K562 (cell line): Measurements from ENCODE around the gene CGB3. TPM values are rescaled to one million over a fixed set of nuclear protein-coding genes. Genes with fewer than 3 reads are reported as not detected.

Source experiments
- ATAC-seq: fragments of 200-7000 bp; cut with Tn5 transposase; 3 replicates; pipeline ENCODE4 v1.9.1; 2020; ENCODE audit warnings: moderate library complexity
- BruUV-seq: library from RNA; stranded (reverse); fragments of 400-500 nt; replicated peaks from 2 replicates; lab custom pipeline; 2021; lab: Mats Ljungman, UMichigan
- CTCF ChIA-PET: fragments of 300-600 bp; formaldehyde crosslinking; extraction: SDS; loops from one replicate; lab custom pipeline; 2021; ENCODE audit warnings: low intra/inter-chr PET ratio; lab: Yijun Ruan, JAX
- POLR2A ChIA-PET: fragments of 300-600, 350-650 bp; sonication (Branson Sonifier 250); formaldehyde crosslinking; extraction: SDS; loops from one replicate; lab custom pipeline; 2021; ENCODE audit warnings: antibody characterized with exemption, inconsistent platforms; lab: Yijun Ruan, JAX
- DNase-seq, 4 experiments: peaks; one replicate each; pipeline versions ENCODE4 v3.0.0 to v3.0.0-alpha.2; 2011 to 2018; ENCODE audit warnings: low spot score in 3 of 4, mixed read lengths in 3 of 4; ENCODE audit errors: extremely low read depth in 1 of 4
- FAIRE-seq: peaks from 2 replicates; lab custom pipeline; 2011; peaks lifted over from hg19 to GRCh38; lab: Jason Lieb, UNC
- H2AFZ ChIP-seq: 2 replicates; pipeline ENCODE4 v1.6.0; 2011; ENCODE audit warnings: low read depth, low read length, control low read depth, inconsistent platforms
- H3K27ac ChIP-seq: fragments of 200-600 bp; 3 replicates; pipeline ENCODE4 v1.8.0; 2011; ENCODE audit warnings: low read depth, mild to moderate bottlenecking, control low read depth, inconsistent platforms, low read length, moderate library complexity, mixed read lengths; ENCODE audit errors: extremely low read depth
- H3K27me3 ChIP-seq, 2 experiments: fragments of 300-600 bp in 1 of 2; 2 replicates in 1 of 2; 3 replicates in 1 of 2; pipeline versions ENCODE4 v1.6.0 to v1.8.0; 2011; ENCODE audit warnings: inconsistent platforms in 2 of 2, low read length in 2 of 2, mild to moderate bottlenecking in 1 of 2, mixed read lengths in 1 of 2, moderate library complexity in 1 of 2; ENCODE audit not compliant: control insufficient read depth in 2 of 2, insufficient read depth in 2 of 2
- H3K36me3 ChIP-seq: fragments of 300-600 bp; 3 replicates; pipeline ENCODE4 v1.8.0; 2011; ENCODE audit warnings: mild to moderate bottlenecking, low read length, inconsistent platforms; ENCODE audit not compliant: control insufficient read depth, insufficient read depth
- H3K4me1 ChIP-seq, 2 experiments: fragments of 200-600 bp in 1 of 2; replicated peaks in 1 of 2; 2 replicates in 1 of 2; 3 replicates in 1 of 2; pipeline versions ENCODE4 v1.5.1 to v1.8.0; 2011; ENCODE audit warnings: inconsistent platforms in 2 of 2, low read length in 2 of 2, mild to moderate bottlenecking in 1 of 2, mixed read lengths in 1 of 2, moderate library complexity in 1 of 2; ENCODE audit not compliant: control insufficient read depth in 2 of 2, insufficient read depth in 2 of 2
- H3K4me2 ChIP-seq: 2 replicates; pipeline ENCODE4 v1.6.1; 2011; ENCODE audit warnings: low read length, control low read depth, inconsistent platforms, mixed read lengths; ENCODE audit not compliant: insufficient read depth
- H3K4me3 ChIP-seq: fragments of 200-600 bp; sonication (generic), shearing (Covaris generic); 2 replicates; pipeline ENCODE4 v1.5.1; 2016; ENCODE audit warnings: control low read depth, inconsistent platforms
- H3K79me2 ChIP-seq: fragments of 200-600 bp; 3 replicates; pipeline ENCODE4 v1.8.0; 2011; ENCODE audit warnings: low read length, inconsistent platforms; ENCODE audit not compliant: control insufficient read depth, insufficient read depth
- H3K9ac ChIP-seq, 2 experiments: 2 replicates each; pipeline versions ENCODE4 v1.6.0 to v1.6.1; 2011; ENCODE audit warnings: low read depth in 2 of 2, low read length in 2 of 2, control low read depth in 1 of 2, inconsistent platforms in 1 of 2, mild to moderate bottlenecking in 1 of 2, mixed read lengths in 1 of 2; ENCODE audit not compliant: insufficient read depth in 1 of 2
- H3K9me1 ChIP-seq: one replicate; pipeline ENCODE4 v1.6.0; 2011; ENCODE audit warnings: inconsistent platforms, mild to moderate bottlenecking, low read length, moderate library complexity; ENCODE audit not compliant: control insufficient read depth, insufficient read depth
- H3K9me3 ChIP-seq: replicated peaks from 2 replicates; pipeline ENCODE4 v1.5.1; 2011; ENCODE audit warnings: low read depth, low read length, inconsistent platforms; ENCODE audit not compliant: control insufficient read depth, insufficient read depth
- H4K20me1 ChIP-seq: replicated peaks from 2 replicates; pipeline ENCODE4 v1.6.1; 2011; ENCODE audit warnings: low read length, inconsistent platforms, mixed read lengths; ENCODE audit not compliant: control insufficient read depth, insufficient read depth
- BRD9 ChIP-seq: fragments of 450-650 bp; IDR thresholded peaks from 2 replicates; pipeline ENCODE4 v1.6.1; 2018; ENCODE audit warnings: low read depth; ENCODE audit not compliant: partially characterized antibody
- CC2D1A ChIP-seq: fragments of 450-650 bp; IDR thresholded peaks from 2 replicates; pipeline ENCODE4 v1.6.1; 2017; ENCODE audit warnings: mild to moderate bottlenecking
- EGR1 ChIP-seq: fragments of 450-650 bp; conservative IDR thresholded peaks from 2 replicates; pipeline ENCODE4 v1.6.1; 2017; ENCODE audit warnings: mild to moderate bottlenecking
- MBD1 ChIP-seq: fragments of 250-450 bp; sonication (Bioruptor Pico); IDR thresholded peaks from 2 replicates; pipeline ENCODE4 v1.8.0; 2022; ENCODE audit warnings: inconsistent platforms
- NELFE ChIP-seq: IDR thresholded peaks from 2 replicates; pipeline ENCODE4 v1.6.1; 2011; ENCODE audit warnings: mild to moderate bottlenecking; ENCODE audit not compliant: insufficient read depth, insufficient read length
- SPI1 ChIP-seq: IDR thresholded peaks from 2 replicates; pipeline ENCODE4 v1.6.1; 2011; ENCODE audit warnings: low read depth, low read length, control low read depth, borderline replicate concordance
- WGBS: fragments of 100-300 bp; shearing (Covaris generic); methylation state at CpG from one replicate; pipeline ENCODE4 v1.1.6; 2016; ENCODE audit warnings: low coverage, mixed read lengths; ENCODE audit not compliant: insufficient coverage; ENCODE audit errors: missing lambda C conversion rate; 5-methylcytosine and 5-hydroxymethylcytosine counted together
- in situ Hi-C: fragments of 300-500 bp; cut with MboI; formaldehyde crosslinking; loops from 4 replicates; pipeline ENCODE4 v1.15.0; 2018; ENCODE audit warnings: inconsistent platforms, mixed read lengths
- intact Hi-C: fragments of 100-400 bp; cut with micrococcal nuclease; formaldehyde crosslinking; loops from 2 replicates; pipeline ENCODE4 v1.14.2; 2022
- polyA plus RNA-seq, 8 experiments: library from polyadenylated mRNA; depleted of rRNA in 4 of 8; stranded (reverse) in 5 of 8; unstranded in 3 of 8; fragments of >200 nt; fragmentation: Nextera tagmentation in 2 of 8; fragmentation: Illumina TruSeq in 1 of 8; extraction: Ambion mirVana in 2 of 8; extraction: Trizol in 1 of 8; gene quantifications; 2 replicates each; pipeline versions ENCODE4 v1.2.1 to v1.2.3, GENCODE V29; 2011 to 2014; ENCODE audit warnings: inconsistent platforms in 1 of 8, missing spikeins in 1 of 8
- total RNA-seq, 7 experiments: library from RNA; depleted of rRNA in 6 of 7; stranded (reverse); fragments of >200 nt in 6 of 7; fragmentation: Illumina TruSeq in 2 of 7; extraction: Trizol in 2 of 7; gene quantifications; 2 replicates each; pipeline versions ENCODE4 v1.2.1 to v1.2.3, GENCODE V29; 2011 to 2021; ENCODE audit warnings: low replicate concordance in 1 of 7
- TF ChIP-seq, protein P1 (sequence below): fragments of 450-650 bp; IDR thresholded peaks from 2 replicates; pipeline ENCODE4 v1.6.1; 2016; ENCODE audit warnings: mild to moderate bottlenecking, moderate library complexity

CGB3 gene
- total and polyA plus RNA-seq, 9 of the 15 experiments (the other 6 are each of a cell fraction or from before 2014, with no cell fraction given): not detected

DNA sequence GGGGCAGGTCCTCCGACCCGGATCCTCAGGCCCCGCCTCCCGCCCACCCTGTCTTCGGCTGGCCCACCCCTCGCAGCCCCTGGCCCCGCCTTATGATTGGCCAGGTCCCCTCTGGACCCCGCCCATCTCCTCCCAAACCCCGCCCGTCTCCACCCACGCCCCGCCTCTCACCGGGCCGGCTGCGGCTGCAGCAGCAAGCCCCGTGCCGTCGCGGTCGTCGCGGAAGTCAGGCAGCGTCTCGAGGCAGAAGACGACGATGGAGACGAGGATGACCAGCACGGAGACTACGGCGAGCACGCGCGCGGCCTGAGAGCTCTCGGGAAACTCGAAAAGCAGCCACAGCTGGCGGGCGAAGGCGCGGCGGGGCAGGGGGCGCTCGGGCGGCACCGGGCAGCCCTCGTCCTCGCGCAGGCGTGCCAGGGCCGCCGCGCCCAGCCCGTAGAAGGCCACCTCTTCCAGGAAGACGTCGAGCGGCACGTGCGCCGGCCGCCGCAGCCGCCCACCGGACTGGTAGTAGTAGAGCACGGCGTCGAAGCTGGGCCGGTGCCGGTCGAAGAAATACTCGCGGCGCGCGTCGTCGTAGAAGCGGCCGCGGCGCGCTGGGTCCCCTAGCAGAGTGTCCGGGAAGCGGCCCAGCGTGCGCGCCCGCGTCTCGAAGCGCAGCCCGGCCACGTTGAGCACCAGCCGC is 47.9 kb upstream of the CGB3 start:
- DNase-seq: peak; percentile 70 to 94 (median 87)
- Histone ChIP-seq H3K4me3 (no peak overlapping the region), H4K20me1 (no peaks in the 10 kb centered on the region), H3K9me1 (no peaks in the 10 kb centered on the region), H3K79me2 (no peaks in the 10 kb centered on the region), H3K27me3 (peaks cover 9 to 31% of the 10 kb centered on the region in 2 experiments; a peak in 4 of 5 replicates), H3K36me3 (no peaks in the 10 kb centered on the region), H3K4me2 (no peak overlapping the region), H3K27ac (no peak overlapping the region), H3K9ac (no peak overlapping the region; a peak in 1 of 4 replicates), H2AFZ (peak overlapping the region; percentile 80), H3K4me1 (peaks cover 9 to 32% of the 10 kb centered on the region in 2 experiments; a peak in 4 of 5 replicates), H3K9me3 (no peaks in the 10 kb centered on the region)
- in situ Hi-C loops (no loop called here), intact Hi-C loops (loop anchor here (5.0 kb wide), 1 partner anchor 285 kb away; no protein-coding TSS in a partner anchor)
- BruUV-seq: no TSS peak
- FAIRE-seq: peak; percentile 67
- ChIA-PET POLR2A (interaction anchor here (0.7 to 1.2 kb wide), 2 partner anchors 9 to 15 kb away, joined by 3 read pairs; no protein-coding TSS in a partner anchor), CTCF (no interaction called here)
- ATAC-seq: peak; percentile 76
- 45% methylated on average over 61 of the region's 93 CpGs for WGBS
- TF ChIP-seq BRD9 (no peak), NELFE (no peak), EGR1 (peak; percentile 78), CC2D1A (no peak), SPI1 (no peak), MBD1 (CRISPR knock-in tag) (peak; percentile 84; the same call in 1 of the 2 replicates)
- TF ChIP-seq, protein P1, sequence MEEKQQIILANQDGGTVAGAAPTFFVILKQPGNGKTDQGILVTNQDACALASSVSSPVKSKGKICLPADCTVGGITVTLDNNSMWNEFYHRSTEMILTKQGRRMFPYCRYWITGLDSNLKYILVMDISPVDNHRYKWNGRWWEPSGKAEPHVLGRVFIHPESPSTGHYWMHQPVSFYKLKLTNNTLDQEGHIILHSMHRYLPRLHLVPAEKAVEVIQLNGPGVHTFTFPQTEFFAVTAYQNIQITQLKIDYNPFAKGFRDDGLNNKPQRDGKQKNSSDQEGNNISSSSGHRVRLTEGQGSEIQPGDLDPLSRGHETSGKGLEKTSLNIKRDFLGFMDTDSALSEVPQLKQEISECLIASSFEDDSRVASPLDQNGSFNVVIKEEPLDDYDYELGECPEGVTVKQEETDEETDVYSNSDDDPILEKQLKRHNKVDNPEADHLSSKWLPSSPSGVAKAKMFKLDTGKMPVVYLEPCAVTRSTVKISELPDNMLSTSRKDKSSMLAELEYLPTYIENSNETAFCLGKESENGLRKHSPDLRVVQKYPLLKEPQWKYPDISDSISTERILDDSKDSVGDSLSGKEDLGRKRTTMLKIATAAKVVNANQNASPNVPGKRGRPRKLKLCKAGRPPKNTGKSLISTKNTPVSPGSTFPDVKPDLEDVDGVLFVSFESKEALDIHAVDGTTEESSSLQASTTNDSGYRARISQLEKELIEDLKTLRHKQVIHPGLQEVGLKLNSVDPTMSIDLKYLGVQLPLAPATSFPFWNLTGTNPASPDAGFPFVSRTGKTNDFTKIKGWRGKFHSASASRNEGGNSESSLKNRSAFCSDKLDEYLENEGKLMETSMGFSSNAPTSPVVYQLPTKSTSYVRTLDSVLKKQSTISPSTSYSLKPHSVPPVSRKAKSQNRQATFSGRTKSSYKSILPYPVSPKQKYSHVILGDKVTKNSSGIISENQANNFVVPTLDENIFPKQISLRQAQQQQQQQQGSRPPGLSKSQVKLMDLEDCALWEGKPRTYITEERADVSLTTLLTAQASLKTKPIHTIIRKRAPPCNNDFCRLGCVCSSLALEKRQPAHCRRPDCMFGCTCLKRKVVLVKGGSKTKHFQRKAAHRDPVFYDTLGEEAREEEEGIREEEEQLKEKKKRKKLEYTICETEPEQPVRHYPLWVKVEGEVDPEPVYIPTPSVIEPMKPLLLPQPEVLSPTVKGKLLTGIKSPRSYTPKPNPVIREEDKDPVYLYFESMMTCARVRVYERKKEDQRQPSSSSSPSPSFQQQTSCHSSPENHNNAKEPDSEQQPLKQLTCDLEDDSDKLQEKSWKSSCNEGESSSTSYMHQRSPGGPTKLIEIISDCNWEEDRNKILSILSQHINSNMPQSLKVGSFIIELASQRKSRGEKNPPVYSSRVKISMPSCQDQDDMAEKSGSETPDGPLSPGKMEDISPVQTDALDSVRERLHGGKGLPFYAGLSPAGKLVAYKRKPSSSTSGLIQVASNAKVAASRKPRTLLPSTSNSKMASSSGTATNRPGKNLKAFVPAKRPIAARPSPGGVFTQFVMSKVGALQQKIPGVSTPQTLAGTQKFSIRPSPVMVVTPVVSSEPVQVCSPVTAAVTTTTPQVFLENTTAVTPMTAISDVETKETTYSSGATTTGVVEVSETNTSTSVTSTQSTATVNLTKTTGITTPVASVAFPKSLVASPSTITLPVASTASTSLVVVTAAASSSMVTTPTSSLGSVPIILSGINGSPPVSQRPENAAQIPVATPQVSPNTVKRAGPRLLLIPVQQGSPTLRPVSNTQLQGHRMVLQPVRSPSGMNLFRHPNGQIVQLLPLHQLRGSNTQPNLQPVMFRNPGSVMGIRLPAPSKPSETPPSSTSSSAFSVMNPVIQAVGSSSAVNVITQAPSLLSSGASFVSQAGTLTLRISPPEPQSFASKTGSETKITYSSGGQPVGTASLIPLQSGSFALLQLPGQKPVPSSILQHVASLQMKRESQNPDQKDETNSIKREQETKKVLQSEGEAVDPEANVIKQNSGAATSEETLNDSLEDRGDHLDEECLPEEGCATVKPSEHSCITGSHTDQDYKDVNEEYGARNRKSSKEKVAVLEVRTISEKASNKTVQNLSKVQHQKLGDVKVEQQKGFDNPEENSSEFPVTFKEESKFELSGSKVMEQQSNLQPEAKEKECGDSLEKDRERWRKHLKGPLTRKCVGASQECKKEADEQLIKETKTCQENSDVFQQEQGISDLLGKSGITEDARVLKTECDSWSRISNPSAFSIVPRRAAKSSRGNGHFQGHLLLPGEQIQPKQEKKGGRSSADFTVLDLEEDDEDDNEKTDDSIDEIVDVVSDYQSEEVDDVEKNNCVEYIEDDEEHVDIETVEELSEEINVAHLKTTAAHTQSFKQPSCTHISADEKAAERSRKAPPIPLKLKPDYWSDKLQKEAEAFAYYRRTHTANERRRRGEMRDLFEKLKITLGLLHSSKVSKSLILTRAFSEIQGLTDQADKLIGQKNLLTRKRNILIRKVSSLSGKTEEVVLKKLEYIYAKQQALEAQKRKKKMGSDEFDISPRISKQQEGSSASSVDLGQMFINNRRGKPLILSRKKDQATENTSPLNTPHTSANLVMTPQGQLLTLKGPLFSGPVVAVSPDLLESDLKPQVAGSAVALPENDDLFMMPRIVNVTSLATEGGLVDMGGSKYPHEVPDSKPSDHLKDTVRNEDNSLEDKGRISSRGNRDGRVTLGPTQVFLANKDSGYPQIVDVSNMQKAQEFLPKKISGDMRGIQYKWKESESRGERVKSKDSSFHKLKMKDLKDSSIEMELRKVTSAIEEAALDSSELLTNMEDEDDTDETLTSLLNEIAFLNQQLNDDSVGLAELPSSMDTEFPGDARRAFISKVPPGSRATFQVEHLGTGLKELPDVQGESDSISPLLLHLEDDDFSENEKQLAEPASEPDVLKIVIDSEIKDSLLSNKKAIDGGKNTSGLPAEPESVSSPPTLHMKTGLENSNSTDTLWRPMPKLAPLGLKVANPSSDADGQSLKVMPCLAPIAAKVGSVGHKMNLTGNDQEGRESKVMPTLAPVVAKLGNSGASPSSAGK: peak; percentile 79
